GM06990 (cell line): Measurements from ENCODE around the gene LYSMD2.

Experiments
- DNase-seq: peaks from one replicate; pipeline ENCODE4 v3.0.0-alpha.2; 2011; ENCODE audit not compliant: insufficient read length; ENCODE audit errors: extremely low read depth
- H3K27me3 ChIP-seq: replicated peaks from 2 replicates; pipeline ENCODE4 v1.6.0; 2011; ENCODE audit warnings: low read length; ENCODE audit not compliant: control insufficient read depth, insufficient read depth
- H3K36me3 ChIP-seq: 2 replicates; pipeline ENCODE4 v1.5.1; 2011; ENCODE audit warnings: low read length; ENCODE audit not compliant: control insufficient read depth, insufficient read depth
- H3K4me3 ChIP-seq: replicated peaks from 2 replicates; pipeline ENCODE4 v1.5.1; 2011; ENCODE audit warnings: low read depth, mild to moderate bottlenecking, control low read depth, low read length
- CTCF ChIP-seq: IDR thresholded peaks from 2 replicates; pipeline ENCODE4 v1.5.1; 2011; ENCODE audit warnings: low read length, control low read depth, mild to moderate bottlenecking, inconsistent platforms; ENCODE audit not compliant: insufficient read depth, poor library complexity, severe bottlenecking

LYSMD2 gene

GRCh38 chr15:51687565-51687964 lies 49.9 kb downstream of the LYSMD2 start:
- Histone ChIP-seq H3K36me3 (no peaks in the 10 kb centered on the region), H3K4me3 (no peak overlapping the region), H3K27me3 (no peaks in the 10 kb centered on the region)
- TF ChIP-seq CTCF = no peak
- DNase-seq = no peak

- DNase-seq = peak; percentile 51
- no peak within 1 kb of the TSS for H3K4me3 ChIP-seq
- H3K27me3 ChIP-seq = no peaks in the 10 kb centered on the region
- no peaks in the 10 kb centered on the region for H3K36me3 ChIP-seq
- TF ChIP-seq CTCF = no peak
Observed at GRCh38 chr15:51681303-51681963, 56.0 kb downstream of the LYSMD2 start, which contains the start of gene SCG3. Gene SCG3 (plus strand): TSS chr15:51681503. CDS start chr15:51681756, 253 bp downstream.

- TF ChIP-seq CTCF = no peak
- Histone ChIP-seq H3K27me3 (no peaks in the 10 kb centered on the region), H3K4me3 (no peak overlapping the region), H3K36me3 (no peaks in the 10 kb centered on the region)
- no peak for DNase-seq
Observed at GRCh38 chr15:51680321-51680720, 57.1 kb downstream of the LYSMD2 start.

- Histone ChIP-seq H3K4me3 (no peak overlapping the region), H3K27me3 (no peaks in the 10 kb centered on the region), H3K36me3 (no peaks in the 10 kb centered on the region)
- no peak for DNase-seq
- no peak for TF ChIP-seq CTCF
Observed at GRCh38 chr15:51678096-51678495, 59.4 kb downstream of the LYSMD2 start.

GRCh38 chr15:51677452-51677851 lies 60.0 kb downstream of the LYSMD2 start:
- Histone ChIP-seq H3K27me3 (no peaks in the 10 kb centered on the region), H3K4me3 (no peak overlapping the region), H3K36me3 (no peaks in the 10 kb centered on the region)
- no peak for TF ChIP-seq CTCF
- DNase-seq = no peak

- no peaks in the 10 kb centered on the region for H3K27me3 ChIP-seq
- no peaks in the 10 kb centered on the region for H3K36me3 ChIP-seq
- no peak for TF ChIP-seq CTCF
- no peak for DNase-seq
- H3K4me3 ChIP-seq = no peak overlapping the region
Observed at GRCh38 chr15:51677021-51677420, 60.4 kb downstream of the LYSMD2 start.
